ENCODE data around the gene ATXN7. TPM values are rescaled to one million over a fixed set of nuclear protein-coding genes. Genes with fewer than 3 reads are reported as not detected.
A peak's percentile ranks its signal among the peaks of the same experiment; 100 is the strongest.

ATXN7 gene
- total RNA-seq, 4 donors from 2014 or later: 6.1 to 28.2 (median 20.2) TPM

- Histone ChIP-seq H3K36me3 (peaks cover 10 to 97% (median 28%) of the 10 kb centered on the region in 3 donors), H3K27ac (no peak overlapping the region), H3K27me3 (no peaks in the 10 kb centered on the region), H3K4me3 (no peak overlapping the region), H3K9me3 (no peaks in the 10 kb centered on the region), H3K4me1 (peaks cover 0 to 15% (median 0%) of the 10 kb centered on the region in 3 donors)
- no peak for DNase-seq
- TF ChIP-seq, protein P1, sequence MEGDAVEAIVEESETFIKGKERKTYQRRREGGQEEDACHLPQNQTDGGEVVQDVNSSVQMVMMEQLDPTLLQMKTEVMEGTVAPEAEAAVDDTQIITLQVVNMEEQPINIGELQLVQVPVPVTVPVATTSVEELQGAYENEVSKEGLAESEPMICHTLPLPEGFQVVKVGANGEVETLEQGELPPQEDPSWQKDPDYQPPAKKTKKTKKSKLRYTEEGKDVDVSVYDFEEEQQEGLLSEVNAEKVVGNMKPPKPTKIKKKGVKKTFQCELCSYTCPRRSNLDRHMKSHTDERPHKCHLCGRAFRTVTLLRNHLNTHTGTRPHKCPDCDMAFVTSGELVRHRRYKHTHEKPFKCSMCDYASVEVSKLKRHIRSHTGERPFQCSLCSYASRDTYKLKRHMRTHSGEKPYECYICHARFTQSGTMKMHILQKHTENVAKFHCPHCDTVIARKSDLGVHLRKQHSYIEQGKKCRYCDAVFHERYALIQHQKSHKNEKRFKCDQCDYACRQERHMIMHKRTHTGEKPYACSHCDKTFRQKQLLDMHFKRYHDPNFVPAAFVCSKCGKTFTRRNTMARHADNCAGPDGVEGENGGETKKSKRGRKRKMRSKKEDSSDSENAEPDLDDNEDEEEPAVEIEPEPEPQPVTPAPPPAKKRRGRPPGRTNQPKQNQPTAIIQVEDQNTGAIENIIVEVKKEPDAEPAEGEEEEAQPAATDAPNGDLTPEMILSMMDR (IDR thresholded peaks at IDR 0.05): no peak
- TF ChIP-seq POLR2A (IDR thresholded peaks at IDR 0.05): no peak
- intact Hi-C loops (cut with DNase I): loop anchor here (10.0 kb wide), 1 partner anchor 76 kb away; the partner anchor contains the start of gene SCAANT1
- WGBS, 2 donors: 93 to 94% methylated on average over 3 to 5 of the region's 5 CpGs
These were observed 127.1 kb downstream of the ATXN7 start for GRCh38 chr3:63990733-63991132.

DNA sequence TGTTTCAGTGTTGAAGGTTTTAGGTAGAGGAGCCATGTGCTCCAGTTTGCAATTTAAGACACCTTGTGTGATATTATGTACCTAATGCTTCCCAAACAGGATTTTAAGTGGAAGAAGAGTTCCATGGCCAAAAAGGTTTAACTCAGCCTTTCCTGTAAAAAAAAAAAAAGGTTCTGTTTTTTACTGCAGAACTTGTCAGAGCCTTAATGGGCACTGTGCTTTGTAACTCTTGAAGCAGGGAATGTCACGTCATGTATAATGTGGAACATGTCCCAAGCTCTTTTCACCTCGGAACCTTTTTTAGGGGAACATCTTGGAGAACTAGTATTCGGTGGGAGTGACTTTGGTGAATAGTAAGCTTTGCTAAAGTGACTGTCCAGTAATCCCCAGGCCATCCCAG, 128.0 kb downstream of the ATXN7 start:
- Histone ChIP-seq H3K4me3 (no peak overlapping the region), H3K27ac (no peak overlapping the region), H3K27me3 (no peaks in the 10 kb centered on the region), H3K4me1 (peaks cover 0 to 13% (median 0%) of the 10 kb centered on the region in 3 donors), H3K9me3 (no peaks in the 10 kb centered on the region), H3K36me3 (peaks cover 15 to 97% (median 37%) of the 10 kb centered on the region in 3 donors)
- no peak for DNase-seq
- TF ChIP-seq POLR2A (IDR thresholded peaks at IDR 0.05): no peak
- TF ChIP-seq, protein P1 (IDR thresholded peaks at IDR 0.05): no peak
- 80 to 88% methylated on average over 3 of the region's 3 CpGs for WGBS, 2 donors
- intact Hi-C loops (cut with DNase I): loop anchor here (10.0 kb wide), 1 partner anchor 77 kb away; the partner anchor contains the start of gene SCAANT1

GRCh38 chr3:63992516-63993209, 129.0 kb downstream of the ATXN7 start:
- H3K4me1 ChIP-seq: peaks cover 0 to 7% (median 0%) of the 10 kb centered on the region in 3 donors
- no peak overlapping the region for H3K4me3 ChIP-seq
- no peak for TF ChIP-seq POLR2A (IDR thresholded peaks at IDR 0.05)
- TF ChIP-seq, protein P1 (IDR thresholded peaks at IDR 0.05): no peak
- peak overlapping the region in 1 of 4 donors; percentile 7 for H3K27ac ChIP-seq
- peaks cover 15 to 97% (median 38%) of the 10 kb centered on the region in 3 donors for H3K36me3 ChIP-seq
- no peak for DNase-seq
- intact Hi-C loops (cut with DNase I): loop anchor here (10.0 kb wide), 1 partner anchor 78 kb away; the partner anchor contains the start of gene SCAANT1
- WGBS, 2 donors: 72 to 91% methylated on average over 4 of the region's 5 CpGs
- H3K9me3 ChIP-seq: no peaks in the 10 kb centered on the region
- no peaks in the 10 kb centered on the region for H3K27me3 ChIP-seq

DNA sequence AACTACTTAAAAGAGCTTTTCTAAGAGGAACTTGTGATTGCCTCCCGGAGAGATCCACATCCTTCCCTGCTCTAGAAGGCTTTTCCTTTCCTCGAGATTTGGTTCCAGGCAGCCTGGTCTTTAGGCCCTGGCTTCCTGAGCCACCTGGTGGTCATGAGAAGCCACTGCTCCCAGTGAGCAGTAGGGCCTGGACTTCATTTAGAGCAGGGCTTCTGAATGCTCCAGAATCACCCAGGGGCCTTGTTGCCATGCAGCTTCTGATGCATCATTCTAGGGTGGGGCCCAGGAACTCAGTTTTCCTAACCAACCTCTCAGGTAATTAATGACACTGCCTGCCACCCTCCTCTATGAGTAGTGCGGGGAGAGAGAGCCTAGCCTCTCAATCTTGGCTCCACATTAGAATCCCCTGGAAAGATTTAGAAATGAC, 130.0 kb downstream of the ATXN7 start:
- Histone ChIP-seq H3K27me3 (no peaks in the 10 kb centered on the region), H3K4me3 (no peak overlapping the region), H3K9me3 (no peaks in the 10 kb centered on the region), H3K4me1 (peaks cover 0 to 7% (median 0%) of the 10 kb centered on the region in 3 donors), H3K27ac (no peak overlapping the region), H3K36me3 (peaks cover 15 to 97% (median 31%) of the 10 kb centered on the region in 3 donors)
- peak; percentile 11 for DNase-seq
- intact Hi-C loops (cut with DNase I): loop anchor here (10.0 kb wide), 1 partner anchor 79 kb away; the partner anchor contains the start of gene SCAANT1
- WGBS, 2 donors: 24% methylated on average over 3 of the region's 3 CpGs
- TF ChIP-seq, protein P1 (IDR thresholded peaks at IDR 0.05): peak; percentile 81 to 96 (median 95)
- TF ChIP-seq POLR2A (IDR thresholded peaks at IDR 0.05): no peak

GRCh38 chr3:63995086-63995485, 131.4 kb downstream of the ATXN7 start:
- H3K27ac ChIP-seq: no peak overlapping the region
- H3K36me3 ChIP-seq: peaks cover 12 to 97% (median 22%) of the 10 kb centered on the region in 3 donors
- H3K4me1 ChIP-seq: peaks cover 0 to 7% (median 0%) of the 10 kb centered on the region in 3 donors
- no peaks in the 10 kb centered on the region for H3K9me3 ChIP-seq
- no peaks in the 10 kb centered on the region for H3K27me3 ChIP-seq
- DNase-seq: no peak
- TF ChIP-seq POLR2A (IDR thresholded peaks at IDR 0.05): no peak
- TF ChIP-seq, protein P1 (IDR thresholded peaks at IDR 0.05): no peak
- H3K4me3 ChIP-seq: no peak overlapping the region
- intact Hi-C loops (cut with DNase I): loop anchor here (10.0 kb wide), 1 partner anchor 80 kb away; the partner anchor contains the start of gene SCAANT1
- 86 to 90% methylated on average over 4 to 5 of the region's 5 CpGs for WGBS, 2 donors

Data from esophagus squamous epithelium (tissue), 5 donors.